Cortex of kidney (tissue), 1 donor: ENCODE data around the gene CADPS2.

Source experiments
- DNase-seq: peaks from one replicate; lab custom pipeline; 2025; lab: John Stamatoyannopoulos, UW

CADPS2 gene

GRCh38 chr7:122600630-122601029, 285.6 kb downstream of the CADPS2 start:
- no peak for DNase-seq

DNA sequence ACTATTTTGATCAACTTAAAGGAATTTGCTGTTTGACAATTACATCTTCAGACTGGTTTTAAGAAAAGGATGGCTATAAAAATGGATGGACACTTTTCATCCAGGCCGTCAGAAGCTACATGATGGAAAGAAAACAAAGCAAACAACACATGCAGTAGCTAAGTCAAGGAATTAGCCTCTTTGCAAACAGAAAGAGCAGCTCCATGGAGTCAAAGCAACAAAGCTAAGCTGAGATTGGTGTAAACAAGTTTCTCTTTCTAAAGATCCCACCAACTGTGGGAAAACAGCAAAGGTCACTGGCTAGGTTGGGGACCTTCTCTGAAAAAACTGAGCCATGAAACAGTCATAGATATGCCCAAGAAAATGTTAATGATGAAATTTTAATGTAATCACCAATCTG, 286.2 kb downstream of the CADPS2 start:
- no peak for DNase-seq

DNA sequence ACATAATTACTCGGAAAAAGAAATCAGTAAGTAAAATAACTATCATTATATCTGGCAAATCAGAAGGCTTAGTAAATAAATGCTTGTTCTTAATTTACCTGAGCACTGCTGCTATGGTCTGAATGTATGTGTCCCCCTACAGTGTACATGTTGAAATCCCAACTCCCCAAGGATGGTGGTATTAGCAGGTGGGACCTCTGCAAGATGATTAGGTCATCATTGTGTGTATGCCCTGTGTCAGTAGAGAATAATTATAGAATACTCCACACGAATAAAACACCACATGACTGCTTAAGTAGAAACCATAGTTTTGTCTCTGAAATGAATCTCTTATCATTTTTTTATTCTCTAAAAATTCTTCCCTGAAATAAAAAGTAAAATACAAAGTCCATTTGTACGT, 289.0 kb downstream of the CADPS2 start:
- DNase-seq, result no peak

DNA sequence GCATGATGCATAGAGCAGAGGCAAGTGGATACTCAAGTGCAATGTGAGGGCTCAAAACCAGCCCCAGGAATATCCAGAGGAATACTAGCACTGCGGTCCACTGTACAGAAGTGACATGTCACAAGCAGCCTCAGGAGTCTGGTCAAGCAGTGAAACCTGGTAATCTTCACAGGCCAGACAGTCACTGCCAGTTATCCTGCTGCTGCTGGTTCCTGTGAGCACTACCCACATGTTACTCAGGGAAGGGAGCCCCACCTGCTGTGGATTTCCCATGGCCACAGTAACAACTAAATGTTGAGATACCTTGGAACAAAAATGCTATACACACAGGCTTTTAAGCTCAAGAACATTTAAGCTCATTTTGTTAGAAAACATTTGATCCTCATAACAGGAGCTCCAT, 290.4 kb downstream of the CADPS2 start:
- DNase-seq, result no peak

DNA sequence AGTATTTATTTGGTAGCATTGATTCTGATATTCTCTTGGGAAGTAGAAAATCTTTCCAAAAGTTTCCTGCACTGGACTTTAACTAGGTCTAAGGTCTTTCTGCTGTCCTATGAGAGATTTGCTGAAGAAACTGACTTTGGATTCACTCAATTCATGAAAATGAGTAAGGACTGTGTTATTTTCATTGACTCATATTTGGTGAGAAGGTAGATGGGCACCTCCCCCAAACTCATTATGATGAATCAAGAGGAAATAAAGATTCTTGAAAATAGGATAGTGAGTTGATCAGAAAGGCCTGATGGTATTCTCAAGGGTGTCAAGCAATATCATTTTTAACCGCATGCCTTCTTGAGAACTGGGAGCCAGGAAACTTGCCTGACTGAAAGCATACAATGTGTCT, 297.6 kb downstream of the CADPS2 start:
- DNase-seq, result no peak

DNA sequence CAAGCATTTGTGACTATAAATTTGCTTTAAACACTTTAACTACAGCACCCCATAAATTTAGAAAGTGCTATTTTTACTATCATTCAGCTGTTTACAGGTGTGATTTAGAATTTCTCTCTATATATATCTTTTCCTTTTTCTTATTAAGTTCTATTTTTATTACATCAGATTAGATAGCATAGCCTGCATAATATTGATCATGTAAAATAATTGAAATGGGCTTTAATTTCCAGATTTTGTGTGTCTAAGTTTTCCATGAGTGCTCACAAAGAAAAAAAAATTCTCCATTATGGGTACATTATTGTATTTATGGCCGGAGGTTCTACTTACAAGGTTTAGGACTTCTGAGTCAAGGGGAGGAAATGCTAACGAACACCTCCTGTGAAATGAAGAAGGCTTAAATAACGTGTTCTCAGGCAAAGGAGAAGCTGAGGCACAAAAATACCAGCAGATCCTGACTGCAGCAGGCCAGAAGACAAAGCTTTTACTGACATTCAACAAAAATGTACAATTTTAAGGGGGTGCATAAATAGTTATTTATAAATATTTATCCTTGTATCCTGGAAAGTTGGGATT, 301.5 kb downstream of the CADPS2 start:
- DNase-seq, result no peak

- DNase-seq, result no peak
These were observed 307.9 kb downstream of the CADPS2 start for GRCh38 chr7:122578350-122578749.

DNA sequence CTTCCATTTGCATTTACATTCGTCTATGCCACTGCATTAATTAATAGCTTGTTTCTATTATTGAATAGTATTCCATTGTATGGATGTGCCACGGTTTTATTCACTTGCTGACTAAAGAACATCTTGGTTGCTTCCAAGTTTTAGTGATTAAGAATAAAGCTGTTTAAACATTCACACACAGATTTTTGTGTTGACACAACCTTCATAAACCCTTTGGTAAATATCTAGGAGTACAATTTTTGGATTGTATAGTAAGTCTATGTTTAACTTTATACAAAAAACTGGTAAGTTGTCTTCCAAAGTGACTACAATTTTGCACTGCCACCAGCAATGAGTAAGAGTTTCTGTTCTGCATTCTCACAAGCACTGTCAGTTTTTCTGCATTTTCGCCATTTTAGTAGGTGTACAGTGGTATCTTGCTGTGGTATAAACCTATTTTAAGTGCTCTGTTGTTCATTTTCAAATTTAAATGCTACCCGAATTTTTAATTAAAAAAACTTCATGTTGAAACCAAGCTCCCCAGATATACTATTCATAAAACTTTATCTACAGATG, 308.7 kb downstream of the CADPS2 start:
- DNase-seq, result no peak

GRCh38 chr7:122572706-122573105, 313.6 kb downstream of the CADPS2 start:
- DNase-seq, result no peak

- DNase-seq, result no peak
These were observed 324.9 kb downstream of the CADPS2 start for GRCh38 chr7:122561326-122561725.

GRCh38 chr7:122556873-122557542, 329.3 kb downstream of the CADPS2 start:
- no peak for DNase-seq

- DNase-seq, result no peak
These were observed 330.0 kb downstream of the CADPS2 start for GRCh38 chr7:122556219-122556618.

- DNase-seq, result no peak
These were observed 332.5 kb downstream of the CADPS2 start for GRCh38 chr7:122553761-122554160.

DNA sequence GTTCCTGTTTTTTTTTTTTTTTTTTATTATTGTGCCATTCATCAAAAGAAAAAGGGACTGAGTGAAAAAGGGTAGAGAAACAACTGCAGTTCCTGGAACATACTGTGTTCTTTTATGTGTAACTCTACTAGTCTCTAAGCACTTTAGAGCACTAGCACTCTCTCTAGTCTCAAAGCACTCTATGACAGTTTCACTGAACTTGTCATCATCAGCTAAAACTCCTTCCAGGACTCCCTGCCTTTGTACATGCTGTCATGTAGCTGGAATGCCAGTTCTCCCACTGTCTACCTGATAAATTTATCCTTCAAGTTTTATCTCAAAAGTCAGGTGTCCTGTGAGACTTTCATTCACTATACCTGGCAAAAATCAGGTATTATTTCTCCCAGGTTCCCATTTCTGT, 333.5 kb downstream of the CADPS2 start:
- no peak for DNase-seq

DNA sequence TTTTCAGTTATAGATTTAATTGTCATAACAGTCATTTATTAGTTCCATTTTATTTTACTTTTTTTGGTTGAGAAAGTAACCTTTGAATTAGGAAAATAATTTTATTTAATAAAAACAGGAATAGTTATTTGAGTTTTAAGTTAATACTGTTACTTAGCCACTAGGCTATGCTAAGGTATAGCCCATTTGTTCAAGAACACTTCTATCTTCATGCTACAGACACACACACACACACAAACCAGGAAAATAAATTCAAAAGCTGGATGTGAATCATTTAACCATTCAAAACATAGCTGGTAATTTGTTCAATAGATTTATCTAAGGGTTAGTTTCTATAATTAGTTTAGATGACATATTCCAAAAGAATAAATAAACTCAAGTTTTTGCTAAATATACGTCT, 335.7 kb downstream of the CADPS2 start:
- DNase-seq, result no peak

DNA sequence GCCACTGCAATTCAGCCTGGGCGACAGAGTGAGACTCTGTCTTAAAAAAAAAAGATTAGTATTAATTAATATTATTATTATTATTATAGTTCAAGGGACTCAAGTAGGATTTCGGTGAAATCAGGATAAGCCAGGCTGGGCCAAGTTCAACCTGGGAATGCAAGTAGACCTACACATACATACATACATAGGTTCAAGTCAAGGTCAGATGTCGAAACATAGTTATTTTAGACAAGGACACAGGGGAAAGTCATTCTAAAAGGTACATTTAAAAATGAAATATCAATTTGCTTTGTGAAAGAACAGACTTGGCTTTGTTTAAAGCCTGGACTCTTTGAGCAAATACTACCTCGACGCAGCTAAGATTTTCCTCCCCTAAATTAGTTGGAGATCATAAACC, 336.7 kb downstream of the CADPS2 start:
- no peak for DNase-seq

DNA sequence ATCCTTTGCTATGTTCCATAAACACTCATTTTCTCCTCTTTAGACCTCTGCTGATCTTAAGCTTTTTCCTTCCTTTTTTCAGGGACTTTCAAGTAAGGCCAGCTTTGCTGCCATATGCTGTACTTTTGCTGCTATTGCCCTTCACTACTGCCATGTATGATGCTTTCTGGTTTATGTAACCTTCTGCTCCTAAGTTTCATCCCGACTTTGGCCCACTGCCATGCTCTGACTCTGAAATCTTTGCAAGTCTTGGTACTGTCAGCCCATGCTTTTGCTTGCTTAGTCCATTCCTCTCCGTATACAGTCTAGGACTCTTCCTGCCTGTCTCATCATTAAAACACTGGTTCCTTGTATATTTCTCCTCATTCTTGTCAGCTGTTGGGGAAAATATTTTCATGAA, 339.8 kb downstream of the CADPS2 start:
- no peak for DNase-seq

- DNase-seq, result no peak
These were observed 341.8 kb downstream of the CADPS2 start for GRCh38 chr7:122544463-122544862.

DNA sequence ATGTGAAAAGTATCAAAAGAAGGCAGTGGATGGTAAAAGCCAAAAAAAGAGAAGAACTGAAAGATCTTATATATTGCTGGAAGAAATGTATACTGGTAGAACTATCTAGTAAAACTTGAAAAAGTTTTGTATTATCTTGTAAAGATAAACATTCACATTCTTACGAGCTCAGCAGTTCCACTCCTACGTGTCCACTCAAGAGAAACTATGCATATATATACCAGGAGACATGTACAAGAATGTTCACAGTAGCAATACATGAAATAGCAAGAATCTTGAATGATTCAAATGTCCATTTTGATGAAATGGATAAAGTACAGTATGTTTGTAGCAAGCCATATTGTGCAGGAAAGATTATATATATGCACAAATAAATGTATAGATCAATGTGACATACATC, 342.4 kb downstream of the CADPS2 start:
- no peak for DNase-seq

DNA sequence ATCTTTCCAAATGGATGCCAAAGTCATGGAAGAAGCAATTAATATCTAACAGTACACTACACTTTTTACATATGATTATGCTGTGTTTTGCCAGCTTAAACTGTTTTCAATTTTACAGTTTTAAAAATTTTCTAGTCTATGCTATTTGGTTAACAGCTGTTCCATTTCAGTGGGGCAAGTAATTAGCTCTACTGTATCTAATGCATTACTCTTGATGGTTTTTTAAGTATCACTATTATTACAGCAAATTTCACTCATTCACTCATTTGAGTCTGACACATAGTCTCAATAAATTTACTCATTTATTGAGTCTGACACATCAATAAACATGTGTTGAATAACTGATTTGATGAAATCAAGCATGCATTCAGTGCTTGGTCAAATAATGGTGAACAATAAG, 343.1 kb downstream of the CADPS2 start:
- no peak for DNase-seq

DNA sequence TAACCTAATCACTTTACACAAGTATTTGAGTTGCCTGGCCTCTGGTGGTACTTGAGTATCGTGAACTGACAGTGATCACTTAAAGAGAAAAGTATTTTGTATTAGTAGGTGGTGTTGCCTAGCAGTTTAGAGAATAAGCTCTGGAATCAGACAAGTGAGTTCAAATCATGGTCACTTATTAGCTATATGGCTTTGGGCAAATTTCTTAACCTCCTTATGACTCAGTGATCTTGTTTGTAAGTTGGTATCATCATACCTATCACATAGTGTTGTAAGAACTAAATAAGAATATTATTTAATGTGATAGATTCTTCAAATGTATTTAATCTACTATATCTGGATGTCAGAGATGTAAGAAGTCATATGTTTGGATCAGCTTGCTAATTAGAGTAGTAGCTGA, 351.2 kb downstream of the CADPS2 start:
- no peak for DNase-seq

DNA sequence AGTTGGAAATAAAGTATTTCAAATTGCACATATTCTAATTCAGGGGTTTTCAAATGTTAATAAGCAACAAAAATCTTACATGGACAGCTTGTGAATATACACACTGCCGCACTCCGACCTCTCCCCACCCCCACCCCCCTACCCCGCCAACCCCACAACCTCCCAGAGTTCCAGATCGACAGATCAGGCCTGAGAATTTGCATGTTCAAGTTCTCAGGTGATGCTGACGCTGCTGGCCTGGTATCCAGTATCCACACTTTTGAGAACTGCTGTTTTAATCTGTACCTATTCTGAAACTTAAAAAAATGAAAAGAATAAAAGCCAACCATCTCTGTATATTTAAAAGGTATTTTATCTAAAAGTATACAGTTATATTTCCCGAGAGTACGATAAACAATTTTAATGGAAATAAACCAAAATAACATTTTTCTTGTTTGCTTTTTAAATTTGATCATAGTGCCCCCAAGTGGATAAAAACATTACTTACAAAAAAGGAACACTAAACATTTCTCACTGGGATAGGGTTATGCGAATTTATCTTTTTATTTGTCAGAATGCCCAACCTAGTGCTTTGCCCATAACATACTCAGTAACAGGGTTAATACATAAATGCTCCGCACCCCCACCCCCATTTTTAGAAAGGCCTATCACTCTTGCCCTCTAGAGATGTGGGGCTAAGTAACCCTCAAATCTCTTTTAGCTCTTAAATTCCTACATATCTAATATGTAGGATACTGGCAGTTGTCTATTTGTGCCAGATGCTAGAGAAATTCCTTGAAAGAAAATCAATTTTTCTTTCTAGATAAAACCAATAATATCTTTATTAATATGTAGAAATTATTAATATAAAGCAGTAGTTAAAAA, 353.6 kb downstream of the CADPS2 start:
- no peak for DNase-seq
